Left lung (tissue), 10 donors: ENCODE results near the gene ATPAF1. TPM values are rescaled to one million over a fixed set of nuclear protein-coding genes. Genes with fewer than 3 reads are reported as not detected.
A peak's percentile ranks its signal among the peaks of the same experiment; 100 is the strongest.
"Not testable (repeated sequence)": the region's sequence is repeated elsewhere in the genome, so short reads cannot be mapped to it uniquely, and the experiment has no call there.

Experiments used
- ATAC-seq: fragments of 200-7000 bp; cut with Tn5 transposase; one replicate; pipeline ENCODE4 v1.9.1; 2020; ENCODE audit warnings: moderate library complexity
- DNase-seq, 4 donors: peaks; one replicate each; pipeline ENCODE4 v3.0.0-alpha.2; 2013 to 2020
- H3K27ac ChIP-seq, 2 donors: fragments of 200-600 bp; sonication (generic) in 1 of 2; one replicate each; pipeline versions ENCODE4 v1.5.0 to v1.8.0; 2020 to 2021
- H3K27me3 ChIP-seq, 2 donors: fragments of 200-600 bp; sonication (generic) in 1 of 2; one replicate each; pipeline versions ENCODE4 v1.5.0 to v1.8.0; 2020 to 2021
- H3K36me3 ChIP-seq, 2 donors: fragments of 200-600 bp; sonication (generic) in 1 of 2; one replicate each; pipeline versions ENCODE4 v1.5.0 to v1.8.0; 2020 to 2021
- H3K4me1 ChIP-seq, 2 donors: fragments of 200-600 bp; one replicate each; pipeline ENCODE4 v1.8.0; 2021
- H3K4me3 ChIP-seq, 2 donors: fragments of 200-600 bp; sonication (generic) in 1 of 2; one replicate each; pipeline versions ENCODE4 v1.5.0 to v1.8.0; 2020 to 2021; ENCODE audit warnings: mild to moderate bottlenecking in 1 of 2
- H3K9me3 ChIP-seq, 2 donors: fragments of 200-600 bp; sonication (generic) in 1 of 2; one replicate each; pipeline versions ENCODE4 v1.5.0 to v1.8.0; 2020 to 2021
- CTCF ChIP-seq, 2 donors: fragments of 200-600 bp; sonication (generic) in 1 of 2; IDR thresholded peaks; one replicate each; pipeline versions ENCODE4 v1.5.0 to v1.8.0; 2021; ENCODE audit warnings: antibody characterized with exemption in 2 of 2
- intact Hi-C, 2 donors: fragments of 100-400 bp; cut with DNase I; formaldehyde crosslinking; loops; one replicate each; pipeline versions ENCODE4 v1.11.2 to v1.14.2; 2022
- polyA plus RNA-seq, 6 donors: library from polyadenylated mRNA; unstranded; fragments of 120-200 nt; gene quantifications; one replicate each; pipeline ENCODE4 v1.2.1, GENCODE V29; 2013; ENCODE audit not compliant: insufficient read length in 6 of 6
- total RNA-seq, 2 donors: library from RNA; stranded (reverse); fragmentation: NEBNext Ultra II Directional; extraction: Animal tissue kit (Norgen Biotek cat#: 25700); gene quantifications; one replicate each; pipeline ENCODE4 v1.2.1, GENCODE V29; 2021
- donor health status: DM: no; HTN: yes; CAD: no.
- donor health status: DM: no; HTN: no; CAD: no.

ATPAF1 gene
- total and polyA plus RNA-seq, 8 donors: 34.3 to 90.0 (median 76.4) TPM

- Histone ChIP-seq H3K4me3 (no peak overlapping the region), H3K27me3 (no peaks in the 10 kb centered on the region), H3K9me3 (no peaks in the 10 kb centered on the region), H3K4me1 (peaks cover 0 to 10% of the 10 kb centered on the region in 2 donors), H3K27ac (no peak overlapping the region), H3K36me3 (peaks cover 0 to 82% of the 10 kb centered on the region in 2 donors)
- ATAC-seq (peak; percentile 94), DNase-seq (no peak)
- intact Hi-C loops: no loop called here
- TF ChIP-seq CTCF (IDR thresholded peaks at IDR 0.05): no peak
These were observed 37.2 kb upstream of the ATPAF1 start for GRCh38 chr1:46705408-46705807.

DNA sequence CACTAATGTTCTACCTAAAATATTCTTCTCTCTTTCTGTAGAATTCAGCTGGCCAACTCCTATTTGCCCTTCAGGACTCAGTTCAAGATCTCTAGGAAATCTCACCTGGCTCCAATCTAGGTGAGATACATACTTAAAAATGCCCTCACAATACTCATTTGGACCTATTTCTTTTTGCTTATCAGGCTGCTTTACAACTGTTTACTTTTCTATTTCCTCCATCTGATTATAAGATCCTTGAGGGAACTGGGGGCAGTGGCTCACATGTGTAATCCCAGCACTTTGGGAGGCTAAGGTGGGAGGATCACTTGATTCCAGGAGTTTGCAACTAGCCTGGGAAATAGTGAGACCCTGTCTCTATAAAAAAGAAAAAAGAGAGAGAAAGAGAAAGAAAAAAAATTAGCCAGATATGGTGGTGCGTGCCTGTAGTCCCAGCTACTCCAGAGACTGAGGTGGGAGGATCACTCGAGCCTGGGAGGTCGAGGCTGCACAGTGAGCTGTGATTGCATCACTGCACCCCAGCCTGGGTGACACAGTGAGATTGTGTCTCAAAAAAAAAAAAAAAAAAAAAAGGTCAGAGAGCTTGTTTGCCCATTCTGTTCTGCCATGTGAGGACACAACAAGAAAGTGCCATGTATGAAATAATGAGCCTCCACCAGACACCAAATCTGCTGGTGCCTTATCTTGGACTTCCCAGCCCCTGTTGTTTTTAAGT lies 35.9 kb upstream of the ATPAF1 start:
- Histone ChIP-seq H3K27ac (no peak overlapping the region), H3K4me3 (no peak overlapping the region), H3K9me3 (no peaks in the 10 kb centered on the region), H3K27me3 (no peaks in the 10 kb centered on the region), H3K36me3 (peaks cover 0 to 74% of the 10 kb centered on the region in 2 donors), H3K4me1 (peaks cover 0 to 24% of the 10 kb centered on the region in 2 donors)
- intact Hi-C loops: no loop called here
- TF ChIP-seq CTCF (IDR thresholded peaks at IDR 0.05): no peak
- DNase-seq (no peak), ATAC-seq (no peak)

DNA sequence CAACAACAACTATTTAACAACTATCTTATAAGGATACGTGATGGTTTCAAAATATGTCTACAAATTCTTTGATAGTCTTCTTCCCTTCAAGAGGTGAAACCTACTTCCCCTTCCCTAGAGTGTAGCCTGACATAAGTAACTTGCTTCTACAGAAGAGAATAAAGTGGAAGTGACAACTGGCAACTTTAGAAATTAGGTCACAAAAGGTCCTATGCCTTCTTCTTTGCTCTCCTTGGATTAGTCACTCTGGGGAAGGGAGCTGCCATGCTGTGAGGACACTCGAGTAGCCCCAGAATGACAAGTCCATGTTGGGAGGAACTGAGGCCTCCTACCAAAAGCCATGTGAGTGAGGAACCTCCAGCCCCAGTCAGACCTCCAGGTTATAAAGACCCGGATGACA lies 31.5 kb upstream of the ATPAF1 start:
- H3K27ac ChIP-seq: peak overlapping the region in 1 of 2 donors; percentile 45

DNA sequence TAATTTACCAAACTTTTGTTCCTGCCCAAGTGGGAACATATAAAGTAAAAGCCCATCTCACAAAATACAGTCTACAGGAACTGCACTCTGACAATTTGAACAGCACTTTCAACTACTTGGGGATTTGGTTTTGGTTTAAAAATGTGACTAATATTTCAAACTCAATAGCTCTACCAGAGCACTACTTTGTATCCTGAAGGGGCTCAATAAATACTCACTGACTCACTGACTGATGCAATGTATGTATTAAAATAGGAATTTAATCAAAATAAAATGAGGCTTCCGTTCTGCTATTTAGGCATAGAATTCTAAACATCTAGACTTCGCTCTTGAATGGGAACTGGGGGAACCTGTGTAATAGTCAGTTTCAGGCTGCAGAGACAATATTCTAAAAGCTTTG lies 28.9 kb upstream of the ATPAF1 start:
- H3K36me3 ChIP-seq: peaks cover 0 to 60% of the 10 kb centered on the region in 2 donors
- no peaks in the 10 kb centered on the region for H3K27me3 ChIP-seq
- intact Hi-C loops: no loop called here
- H3K9me3 ChIP-seq: no peaks in the 10 kb centered on the region
- no peak for TF ChIP-seq CTCF (IDR thresholded peaks at IDR 0.05)
- DNase-seq (no peak), ATAC-seq (no peak)
- H3K4me3 ChIP-seq: no peak overlapping the region
- H3K4me1 ChIP-seq: peaks cover 0 to 15% of the 10 kb centered on the region in 2 donors
- H3K27ac ChIP-seq: no peak overlapping the region

More for the DNA sequence above, 31.5 kb upstream of the ATPAF1 start:
- no peak for TF ChIP-seq CTCF (IDR thresholded peaks at IDR 0.05)
- Histone ChIP-seq H3K27me3 (no peaks in the 10 kb centered on the region), H3K4me3 (no peak overlapping the region), H3K36me3 (peaks cover 0 to 68% of the 10 kb centered on the region in 2 donors), H3K9me3 (no peaks in the 10 kb centered on the region), H3K4me1 (peaks cover 0 to 22% of the 10 kb centered on the region in 2 donors)
- intact Hi-C loops: no loop called here
- DNase-seq (no peak), ATAC-seq (peak; percentile 44)

DNA sequence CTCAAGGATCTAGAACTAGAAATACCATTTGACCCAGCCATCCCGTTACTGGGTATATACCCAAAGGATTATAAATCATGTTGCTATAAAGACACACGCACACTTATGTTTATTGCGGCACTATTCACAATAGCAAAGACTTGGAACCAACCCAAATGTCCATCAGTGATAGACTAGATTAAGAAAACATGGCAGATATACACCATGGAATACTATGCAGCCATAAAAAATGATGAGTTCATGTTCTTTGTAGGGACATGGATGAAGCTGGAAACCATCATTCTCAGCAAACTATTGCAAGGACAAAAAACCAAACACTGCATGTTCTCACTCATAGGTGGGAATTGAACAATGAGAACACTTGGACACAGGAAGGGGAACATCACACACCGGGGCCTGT lies 26.5 kb upstream of the ATPAF1 start:
- H3K4me3 ChIP-seq: not testable (repeated sequence)

More for the DNA sequence above, 26.5 kb upstream of the ATPAF1 start:
- DNase-seq, H3K9me3 ChIP-seq, H3K27ac ChIP-seq, intact Hi-C loops, H3K27me3 ChIP-seq, ATAC-seq, H3K4me1 ChIP-seq: not testable (repeated sequence)
- H3K36me3 ChIP-seq: peaks cover 0 to 69% of the 10 kb centered on the region in 2 donors
